Central memory CD4-positive, alpha-beta T cell (primary cell): ENCODE data around the gene MEGF8.
A peak's percentile ranks its signal among the peaks of the same experiment; 100 is the strongest.

Source experiments
- DNase-seq: peaks from one replicate; pipeline ENCODE4 v3.0.0; 2022

MEGF8 gene

GRCh38 chr19:42422092-42422900, 96.9 kb downstream of the MEGF8 start:
- DNase-seq: no peak

GRCh38 chr19:42422901-42423461, 97.5 kb downstream of the MEGF8 start:
- peak; percentile 63 for DNase-seq

- DNase-seq: peak; percentile 93
Measured at GRCh38 chr19:42423462-42424344, 98.3 kb downstream of the MEGF8 start.

- DNase-seq: no peak
Measured at GRCh38 chr19:42424345-42424707, 98.9 kb downstream of the MEGF8 start.

DNA sequence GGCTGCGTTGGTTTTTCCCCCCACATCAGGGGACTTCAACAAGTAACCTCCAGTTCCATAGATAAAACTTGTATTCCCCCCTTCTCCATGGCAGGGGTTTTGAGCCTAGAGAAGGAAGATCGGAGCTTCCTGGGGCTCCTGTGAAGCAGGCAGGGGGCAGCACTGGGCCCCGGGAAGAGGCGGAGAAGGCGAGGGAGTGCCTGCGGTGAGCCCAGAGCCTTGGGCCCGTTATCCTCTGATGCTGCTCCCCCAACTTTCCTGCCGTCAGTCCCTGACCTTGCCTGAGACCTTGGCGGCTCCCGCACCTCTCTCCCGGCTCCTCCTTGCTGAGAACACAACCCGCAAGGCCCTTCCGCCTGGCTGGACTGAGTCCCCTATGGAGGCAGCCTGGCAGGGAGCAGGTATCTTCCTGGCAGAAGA, 99.3 kb downstream of the MEGF8 start:
- DNase-seq: no peak

DNA sequence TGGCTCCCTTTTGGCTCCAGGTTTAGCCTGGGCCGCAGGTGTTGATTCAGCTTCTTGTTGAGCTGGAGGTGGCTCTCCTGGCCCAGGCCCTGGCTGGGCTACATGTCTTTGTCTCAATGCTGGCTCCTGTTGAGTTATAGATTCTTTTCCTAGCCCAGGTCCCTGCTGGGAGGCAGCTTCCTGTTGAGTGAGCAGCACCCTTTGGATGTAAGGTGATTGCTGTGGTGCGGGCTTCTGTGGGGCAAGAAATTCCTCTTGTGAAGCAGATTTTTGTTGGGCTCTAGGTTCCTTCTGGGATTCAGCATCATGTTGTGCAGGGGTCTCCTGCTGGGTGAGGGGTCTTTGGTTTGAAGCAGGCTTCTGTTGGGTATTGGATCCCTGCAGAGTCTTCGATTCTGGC, 101.2 kb downstream of the MEGF8 start:
- no peak for DNase-seq

GRCh38 chr19:42427313-42427712, 101.9 kb downstream of the MEGF8 start, which contains the start of gene LIPE:
Gene LIPE, minus strand, starts transcription at chr19:42427388. Its CDS starts 239 bp downstream, at chr19:42427149.
- DNase-seq: no peak
